H54 (cell line): ENCODE measurements around the gene C17orf78.
"Not testable (repeated sequence)": the region's sequence is repeated elsewhere in the genome, so short reads cannot be mapped to it uniquely, and the experiment has no call there.

Source experiments
- DNase-seq: peaks from one replicate; pipeline ENCODE4 v3.0.0; 2011; ENCODE audit warnings: low spot score, mixed read lengths; ENCODE audit not compliant: insufficient read length
- FAIRE-seq: peaks from 3 replicates; lab custom pipeline; 2011; peaks lifted over from hg19 to GRCh38; lab: Jason Lieb, UNC
- POLR2A ChIP-seq: IDR thresholded peaks from 2 replicates; pipeline ENCODE4 v1.6.1; 2011; ENCODE audit warnings: low read depth, mild to moderate bottlenecking, low read length

C17orf78 gene

DNA sequence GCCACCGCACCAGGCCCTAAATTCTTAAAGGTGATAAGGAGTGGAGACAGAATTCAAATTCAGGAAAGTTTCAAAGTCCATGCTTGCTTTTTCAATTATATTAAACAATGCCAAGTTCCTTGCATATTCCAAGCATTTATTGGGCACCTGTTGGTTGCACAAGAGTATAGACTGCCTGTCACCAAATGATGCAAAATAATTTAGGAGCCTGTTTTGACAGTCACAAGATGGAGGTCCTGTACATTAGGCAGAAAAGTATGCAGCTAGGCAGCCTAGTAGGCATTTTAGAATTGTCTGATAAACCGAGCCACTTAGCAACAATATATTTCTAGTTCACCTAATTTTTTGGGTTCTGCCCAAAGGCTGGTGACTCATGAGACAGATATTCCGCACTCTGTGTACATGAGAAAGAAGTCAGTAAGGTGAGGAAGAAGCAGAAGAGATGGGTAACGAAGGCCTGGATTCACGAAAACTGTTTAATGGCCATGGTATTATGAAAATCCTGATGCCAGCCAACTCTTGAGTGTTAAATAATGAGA is 23.5 kb downstream of the C17orf78 start:
- FAIRE-seq (no peak), DNase-seq (no peak)
- TF ChIP-seq POLR2A = no peak

DNA sequence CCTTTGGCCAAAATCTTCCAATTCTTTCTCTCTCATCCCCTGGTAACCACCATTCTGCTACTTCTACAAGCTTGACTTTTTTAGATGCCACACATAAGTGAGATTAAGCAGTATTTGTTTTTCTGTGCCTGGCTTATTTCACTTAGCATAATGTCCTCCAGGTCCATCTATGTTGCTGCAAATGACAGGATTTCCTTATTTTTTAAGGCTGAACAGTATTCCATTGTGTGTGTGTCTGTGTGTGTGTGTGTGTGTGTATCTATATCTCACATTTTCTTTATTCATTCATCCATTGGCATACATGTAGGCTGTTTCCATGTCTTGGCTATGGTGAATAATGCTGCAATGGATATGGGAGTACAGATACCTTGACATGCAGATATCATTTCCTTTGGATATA is 24.7 kb downstream of the C17orf78 start:
- no peak for TF ChIP-seq POLR2A
- no peak for DNase-seq
- no peak for FAIRE-seq

DNA sequence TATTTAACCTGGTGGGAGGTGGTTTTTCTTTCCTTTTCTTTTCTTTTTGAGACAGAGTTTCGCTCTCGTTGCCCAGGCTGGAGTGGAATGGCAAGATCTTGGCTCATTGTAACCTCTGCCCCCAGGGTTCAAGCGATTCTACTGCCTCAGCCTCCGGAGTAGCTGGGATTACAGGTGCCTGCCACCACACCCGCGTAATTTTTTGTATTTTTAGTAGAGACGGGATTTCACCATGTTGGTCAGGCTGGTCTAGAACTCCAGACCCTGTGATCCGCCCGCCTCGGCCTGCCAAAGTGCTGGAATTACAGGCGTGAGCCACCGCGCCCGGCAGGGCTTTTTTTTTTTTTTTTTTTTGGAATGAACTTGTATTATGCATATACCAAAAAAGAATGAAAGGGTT is 29.7 kb downstream of the C17orf78 start:
- not testable (repeated sequence) for FAIRE-seq, DNase-seq

DNA sequence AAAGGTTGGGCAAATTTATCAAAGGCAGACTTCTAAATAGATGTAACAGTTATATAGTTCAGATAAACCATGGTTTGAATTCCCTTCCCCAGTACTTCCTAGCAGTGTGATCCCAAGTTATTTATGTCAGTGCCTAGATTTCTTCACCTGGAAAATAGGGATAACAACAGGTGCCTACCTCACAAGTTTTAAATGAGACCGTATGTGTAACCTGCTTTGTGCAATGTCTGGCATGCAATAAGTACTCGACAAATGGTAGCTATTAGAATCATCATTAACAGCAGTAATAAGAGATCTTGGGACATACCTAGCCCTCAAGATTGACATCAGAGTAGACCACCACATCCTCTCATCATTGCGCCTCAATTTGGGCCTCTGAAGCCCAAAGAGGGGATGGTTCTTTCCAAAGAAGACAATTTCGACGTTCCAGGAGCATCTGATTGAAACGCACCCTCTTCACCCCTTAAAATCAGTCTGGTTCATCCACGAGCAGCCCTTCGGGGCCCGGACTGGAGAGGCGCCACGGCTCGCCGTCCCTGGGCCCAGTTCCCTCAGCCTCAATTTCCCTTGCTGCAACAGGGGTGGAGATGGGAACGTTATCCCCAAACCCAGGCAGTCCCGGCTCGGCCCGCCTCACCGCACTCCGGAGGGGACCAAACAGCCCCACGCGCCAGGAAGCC is 30.3 kb downstream of the C17orf78 start:
- DNase-seq = no peak
- no peak for TF ChIP-seq POLR2A
- FAIRE-seq = no peak

DNA sequence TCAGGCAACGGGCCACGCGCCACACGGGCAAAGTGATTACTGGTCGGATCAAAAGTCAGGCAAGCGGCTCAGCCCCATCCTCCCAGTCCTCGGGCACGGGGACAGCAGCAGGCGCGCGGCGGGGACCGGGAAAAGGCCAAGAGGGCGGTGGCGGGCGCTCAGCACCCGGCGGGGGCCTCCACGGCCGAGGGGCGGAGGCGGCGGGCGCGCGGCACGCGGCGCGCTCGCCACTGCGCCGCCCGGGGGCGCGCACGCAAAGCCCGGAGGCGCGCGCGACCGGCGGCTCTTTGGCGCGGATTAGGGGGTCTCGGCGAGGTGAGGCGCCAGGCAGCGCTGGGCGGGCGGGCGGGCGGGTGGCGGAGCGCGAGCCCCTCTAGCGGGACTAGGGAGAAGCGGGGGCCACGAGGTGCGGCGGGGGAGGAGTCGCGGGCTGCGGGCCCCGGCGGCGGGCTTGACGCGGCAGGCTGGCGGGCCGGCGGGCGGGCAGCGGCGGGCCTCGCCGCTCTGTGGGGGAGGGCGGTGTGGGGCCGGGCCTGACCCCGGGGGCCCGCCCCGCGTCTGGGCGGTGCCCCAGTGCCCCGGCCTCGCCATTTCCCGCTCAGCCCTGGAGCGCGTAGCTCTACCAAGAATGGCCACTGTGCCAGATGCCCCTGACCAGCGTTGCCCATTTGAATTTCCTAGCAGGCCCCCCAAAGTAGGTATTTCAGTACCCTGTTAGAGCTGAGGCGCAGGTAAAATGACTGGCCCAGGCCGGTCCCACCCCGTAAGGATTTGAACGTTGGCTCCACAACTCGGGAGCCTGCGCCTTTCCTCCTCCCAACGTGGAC is 31.1 kb downstream of the C17orf78 start, which contains the start of the genes ACACA and TADA2A:
Gene ACACA, minus strand, starts transcription at position 202 of the 827 bp plus-strand sequence. CDS start 537 bp downstream, outside the sequence.
Gene TADA2A, plus strand, starts transcription at position 252 of the 827 bp plus-strand sequence. CDS start 4,480 bp downstream, outside the sequence.
- FAIRE-seq (no peak), DNase-seq (peak; percentile 79)
- peak; percentile 90 for TF ChIP-seq POLR2A

DNA sequence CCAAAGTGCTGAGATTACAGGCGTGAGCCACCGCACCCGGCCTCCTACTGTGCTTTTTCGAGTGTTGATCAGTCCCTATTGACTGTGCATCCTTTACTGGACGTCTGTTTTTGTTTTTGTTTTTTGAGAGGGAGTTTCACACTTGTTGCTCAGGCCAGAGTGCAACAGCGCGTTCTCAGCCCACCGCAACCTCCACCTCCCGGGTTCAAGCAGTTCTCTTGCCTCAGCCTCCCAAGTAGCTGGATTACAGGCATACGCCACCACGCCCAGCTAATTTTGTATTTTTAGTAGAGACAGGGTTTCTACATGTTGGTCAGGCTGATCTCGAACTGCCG is 32.3 kb downstream of the C17orf78 start:
- DNase-seq, FAIRE-seq: not testable (repeated sequence)

DNA sequence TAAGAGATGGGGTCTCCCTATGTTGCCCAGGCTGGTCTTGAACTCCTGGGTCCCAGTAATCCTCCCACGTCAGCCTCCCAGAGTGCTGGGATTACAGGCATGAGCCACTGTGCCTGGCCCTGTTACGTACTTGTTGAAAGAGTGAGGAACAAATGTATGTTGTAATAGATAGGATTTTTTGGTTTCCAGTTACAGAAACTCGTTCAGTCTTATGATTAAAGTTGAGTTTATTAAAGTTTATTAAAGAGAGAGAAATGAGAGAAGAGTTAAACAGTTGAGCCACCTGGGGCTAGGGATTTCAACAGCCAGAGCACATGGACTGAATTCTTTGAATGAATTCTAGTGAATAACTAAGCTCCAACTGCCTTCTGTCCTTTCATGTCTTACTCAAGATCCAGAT is 34.6 kb downstream of the C17orf78 start:
- no peak for DNase-seq
- no peak for FAIRE-seq
- TF ChIP-seq POLR2A = no peak

DNA sequence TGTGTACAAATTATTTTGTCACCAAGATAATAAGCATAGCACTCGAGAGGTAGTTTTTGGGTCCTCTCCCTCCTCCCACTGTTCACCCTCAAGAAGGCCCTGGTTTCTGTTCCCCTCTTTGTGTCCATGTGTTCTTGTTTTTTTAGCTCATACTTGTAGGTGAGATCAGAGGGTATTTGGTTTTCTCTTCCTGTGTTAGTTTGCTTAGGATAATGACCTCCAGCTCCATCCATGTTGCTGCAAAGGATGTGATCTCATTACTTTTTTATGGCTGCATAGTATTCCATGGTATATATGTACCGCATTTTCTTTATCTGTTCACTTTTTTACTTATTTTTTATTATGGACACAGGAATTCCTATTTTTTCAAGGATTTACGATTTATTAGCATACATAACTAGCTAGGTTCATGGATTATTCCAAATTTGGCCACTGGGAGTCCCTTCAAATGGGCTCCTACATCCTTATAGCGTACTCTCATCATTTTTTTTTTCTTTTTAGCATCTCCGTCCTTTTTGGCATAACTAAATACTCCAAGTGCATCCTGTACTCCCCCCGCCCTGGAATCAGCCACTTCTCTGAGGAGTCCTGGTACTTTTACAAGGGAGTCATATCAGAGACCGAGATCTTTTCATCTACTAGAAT is 38.2 kb downstream of the C17orf78 start:
- DNase-seq (no peak), FAIRE-seq (no peak)
- TF ChIP-seq POLR2A = no peak

DNA sequence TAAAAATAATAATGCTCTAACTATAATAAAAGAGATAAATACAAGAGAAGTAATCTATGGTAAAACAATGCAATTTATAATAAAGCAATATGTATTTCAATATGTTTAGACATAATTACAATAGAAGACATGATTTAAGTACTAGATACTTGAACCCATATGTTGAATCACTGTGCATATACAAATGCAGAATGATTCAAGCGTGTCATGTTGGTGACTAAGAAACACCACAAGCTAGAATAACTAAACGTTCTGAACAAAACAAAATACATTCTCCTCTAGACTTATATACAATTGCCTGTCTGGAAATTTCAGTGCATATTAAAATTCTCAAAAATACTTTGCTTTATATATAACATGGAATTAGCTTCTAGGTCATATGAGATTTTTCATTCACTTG is 42.1 kb downstream of the C17orf78 start:
- DNase-seq = no peak
- FAIRE-seq = no peak
- TF ChIP-seq POLR2A = no peak

DNA sequence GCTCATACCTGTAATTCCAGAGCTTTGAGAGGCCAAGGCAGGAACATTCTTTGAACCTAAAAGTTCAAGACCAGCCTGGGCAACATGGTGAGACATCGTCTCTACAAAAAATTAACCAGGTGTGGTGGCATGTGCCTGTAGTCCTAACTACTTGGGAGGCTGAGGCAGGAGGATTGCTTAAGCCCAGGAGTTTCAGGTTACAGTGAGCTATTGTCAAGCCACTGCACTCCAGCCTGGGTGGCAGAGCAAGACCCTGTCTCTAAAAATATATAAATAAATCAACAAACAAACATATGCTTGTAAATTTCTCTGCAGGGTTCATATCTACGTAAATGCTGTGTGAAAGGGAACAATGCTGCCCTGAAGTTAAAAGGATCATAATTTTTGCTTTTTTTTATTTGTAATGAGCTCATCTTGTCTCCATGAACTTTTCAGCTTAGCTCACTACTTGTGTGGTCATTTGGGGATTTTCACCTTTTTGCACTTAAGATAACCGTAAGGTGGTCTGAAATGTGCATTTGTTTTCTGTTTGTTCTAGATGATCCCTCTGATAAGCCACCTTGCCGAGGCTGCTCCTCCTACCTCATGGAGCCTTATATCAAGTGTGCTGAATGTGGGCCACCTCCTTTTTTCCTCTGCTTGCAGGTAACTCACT is 47.3 kb downstream of the C17orf78 start:
- TF ChIP-seq POLR2A = no peak
- no peak for FAIRE-seq
- no peak for DNase-seq

DNA sequence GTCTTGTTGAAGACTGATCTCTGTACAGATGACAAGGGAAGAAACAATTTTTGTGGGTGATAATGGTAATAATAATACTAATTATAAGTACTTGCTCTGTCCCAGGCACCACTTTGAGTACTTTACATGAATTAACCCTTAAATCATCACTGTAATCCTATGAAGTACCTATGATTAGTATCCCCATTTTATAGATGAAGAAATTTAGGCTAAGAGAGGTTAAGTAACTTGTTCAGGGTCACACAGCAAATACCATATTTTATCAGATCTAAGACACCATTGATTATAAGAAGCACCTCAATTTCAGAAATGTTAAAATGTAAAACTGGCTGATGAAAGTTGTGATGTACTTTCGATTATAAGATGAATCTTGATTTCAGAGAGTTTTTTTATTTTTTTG is 49.5 kb downstream of the C17orf78 start:
- no peak for DNase-seq
- TF ChIP-seq POLR2A = no peak
- FAIRE-seq = no peak

DNA sequence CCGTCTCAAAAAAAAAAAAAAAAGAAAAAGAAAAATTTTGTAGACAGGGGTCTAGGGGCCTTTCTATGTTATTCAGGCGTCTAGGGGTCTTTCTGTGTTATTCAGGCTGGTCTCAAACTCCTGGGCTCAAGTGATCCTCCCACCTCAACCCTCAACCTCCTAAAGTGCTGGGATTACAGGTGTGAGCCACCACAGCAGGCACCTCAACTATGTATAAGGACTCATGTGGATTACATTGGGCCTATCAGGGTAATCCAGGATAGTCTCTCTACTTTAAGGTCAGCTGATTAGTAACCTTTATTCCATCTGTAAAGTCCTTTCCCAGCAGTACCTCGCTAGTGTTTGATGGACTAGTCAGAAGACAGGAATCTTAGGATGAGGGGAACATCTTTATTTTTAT is 53.3 kb downstream of the C17orf78 start:
- no peak for FAIRE-seq
- no peak for TF ChIP-seq POLR2A
- DNase-seq = no peak

DNA sequence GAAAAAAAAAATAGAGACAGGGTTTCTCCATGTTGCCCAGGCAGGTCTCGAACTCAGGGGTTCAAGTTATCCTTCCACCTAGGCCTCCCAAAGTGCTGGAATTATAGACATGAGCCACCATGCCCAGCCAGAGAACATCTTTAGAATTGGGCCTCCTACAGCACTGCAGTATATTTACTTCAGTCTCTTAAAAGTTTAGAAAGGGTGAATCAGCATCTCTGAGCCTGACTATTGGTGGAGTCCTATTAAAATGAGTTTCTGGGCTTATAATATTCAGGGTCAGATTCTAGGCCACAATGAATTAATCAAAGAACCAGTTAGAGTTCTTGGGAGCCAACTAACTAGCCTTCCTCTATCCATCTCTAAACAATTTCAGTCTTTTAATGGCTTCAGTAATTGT is 53.7 kb downstream of the C17orf78 start:
- no peak for DNase-seq
- TF ChIP-seq POLR2A = no peak
- no peak for FAIRE-seq

DNA sequence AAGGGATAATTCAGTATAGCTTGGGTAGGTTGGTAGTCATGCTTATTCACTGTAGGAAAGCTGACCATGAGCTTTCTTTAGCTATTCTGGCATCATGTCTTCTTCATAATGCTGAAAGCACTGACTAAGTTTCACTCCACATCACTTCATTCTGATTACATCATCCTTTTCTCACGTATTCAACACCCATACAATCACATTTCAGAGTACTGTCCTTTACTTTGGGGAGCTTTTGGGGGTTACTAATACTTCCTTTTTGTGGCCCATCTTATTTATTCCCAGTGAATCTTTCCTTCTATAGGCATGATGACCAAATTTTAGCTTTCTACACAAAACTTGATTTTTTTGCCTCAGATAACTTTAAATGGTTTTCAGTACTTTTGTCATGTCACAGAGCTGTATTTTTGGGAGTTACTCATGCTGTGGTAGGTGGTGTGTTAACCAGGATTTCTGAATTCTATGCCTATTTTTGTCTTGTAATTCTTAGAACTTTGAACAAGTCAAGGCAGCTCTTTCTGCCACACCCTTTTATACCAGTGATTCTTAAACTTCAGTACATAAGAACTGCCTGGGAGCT is 54.4 kb downstream of the C17orf78 start:
- no peak for FAIRE-seq
- no peak for TF ChIP-seq POLR2A
- no peak for DNase-seq
